Fibroblast of pulmonary artery (primary cell): ENCODE measurements around the gene HTATSF1.

Source experiments
- DNase-seq: peaks from one replicate; pipeline ENCODE4 v3.0.0-alpha.2; 2010; ENCODE audit warnings: low read depth
- H3K4me3 ChIP-seq: replicated peaks from 2 replicates; pipeline ENCODE4 v1.5.1; 2011; ENCODE audit warnings: low read depth, mild to moderate bottlenecking, control low read depth, low read length, moderate library complexity
- CTCF ChIP-seq: IDR thresholded peaks from 2 replicates; pipeline ENCODE4 v1.5.1; 2011; ENCODE audit warnings: mild to moderate bottlenecking, control low read depth, low read length, inconsistent platforms; ENCODE audit errors: missing control alignments

Gene HTATSF1

DNA sequence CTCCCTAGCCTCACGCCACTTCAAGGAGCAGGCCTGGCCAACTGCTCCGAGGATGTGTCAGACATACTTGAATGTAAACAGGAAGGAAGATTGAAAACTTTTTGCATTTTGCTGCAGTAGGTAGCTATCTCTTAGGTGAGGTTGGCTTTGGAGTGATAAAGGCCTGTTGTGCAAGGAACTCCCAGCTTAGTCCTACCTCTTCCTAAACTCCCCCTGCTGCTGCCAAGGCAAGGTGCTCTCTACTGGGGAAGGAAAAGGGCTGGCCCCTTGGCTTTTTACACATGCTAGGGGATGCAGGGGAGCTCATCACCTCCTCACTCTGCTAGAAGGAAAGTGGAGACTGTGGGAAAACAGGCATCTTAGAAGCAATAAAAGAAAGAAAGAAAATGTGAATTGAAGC lies 20.4 kb upstream of the HTATSF1 start:
- TF ChIP-seq CTCF = no peak
- no peak for DNase-seq
- no peak overlapping the region for H3K4me3 ChIP-seq

GRCh38 chrX:136480383-136480782 lies 17.0 kb upstream of the HTATSF1 start:
- no peak for TF ChIP-seq CTCF
- no peak for DNase-seq
- H3K4me3 ChIP-seq = no peak overlapping the region

DNA sequence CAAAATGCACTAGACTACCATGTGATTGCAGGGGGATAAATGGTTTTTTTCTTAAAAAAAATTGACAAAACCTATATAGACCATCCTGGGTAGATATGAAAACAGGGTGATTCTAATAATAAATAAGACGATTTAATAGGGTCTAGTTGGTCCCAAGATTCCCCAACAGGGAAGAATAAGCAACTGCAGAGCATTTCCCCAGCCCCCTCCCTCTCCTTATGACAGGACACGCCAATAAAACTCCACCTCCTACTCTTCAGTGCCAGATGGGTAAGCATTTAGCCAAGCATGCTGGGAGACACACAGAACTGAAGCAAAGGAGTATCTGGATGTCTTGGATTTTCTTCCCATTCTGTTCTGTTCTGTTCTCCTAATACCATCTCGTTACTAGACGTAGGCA lies 9.7 kb upstream of the HTATSF1 start, which contains the start of gene BRS3:
TSS of gene BRS3 (plus strand) at position 301 of the 400 bp plus-strand sequence. CDS start 168 bp downstream, outside the sequence.
- no peak for DNase-seq
- no peak for TF ChIP-seq CTCF
- no peak within 1 kb of the TSS for H3K4me3 ChIP-seq

GRCh38 chrX:136488706-136489105 lies 8.7 kb upstream of the HTATSF1 start:
- DNase-seq = no peak
- no peak for TF ChIP-seq CTCF
- no peak overlapping the region for H3K4me3 ChIP-seq

DNA sequence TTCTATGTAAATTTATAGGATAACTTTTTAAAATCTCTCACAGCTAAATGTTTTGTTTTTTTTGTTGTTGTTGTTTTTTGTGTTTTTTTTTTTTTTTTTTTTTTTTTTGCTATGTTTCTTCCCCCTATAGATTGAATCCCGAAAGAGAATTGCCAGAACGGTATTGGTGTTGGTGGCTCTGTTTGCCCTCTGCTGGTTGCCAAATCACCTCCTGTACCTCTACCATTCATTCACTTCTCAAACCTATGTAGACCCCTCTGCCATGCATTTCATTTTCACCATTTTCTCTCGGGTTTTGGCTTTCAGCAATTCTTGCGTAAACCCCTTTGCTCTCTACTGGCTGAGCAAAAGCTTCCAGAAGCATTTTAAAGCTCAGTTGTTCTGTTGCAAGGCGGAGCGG lies 5.6 kb upstream of the HTATSF1 start:
- TF ChIP-seq CTCF = no peak
- DNase-seq = no peak

DNA sequence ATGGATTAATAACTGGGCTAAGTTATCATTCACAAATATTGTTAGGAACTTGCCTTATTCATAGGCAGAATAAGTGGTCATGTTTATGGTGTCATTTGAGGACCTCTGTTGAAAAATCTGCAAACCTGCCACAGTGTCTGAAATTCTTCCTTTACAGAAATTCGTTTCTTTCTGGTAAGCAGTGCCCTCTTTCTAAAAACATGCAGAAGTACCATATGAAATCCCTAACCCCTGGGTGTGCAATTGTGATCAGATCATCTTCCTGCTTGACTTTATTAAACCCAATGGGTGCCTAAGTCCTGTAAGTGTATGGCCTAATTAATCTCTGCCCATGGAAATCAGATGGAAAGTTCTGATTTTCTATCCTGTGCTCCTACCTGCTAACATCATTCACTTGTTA lies 4.4 kb upstream of the HTATSF1 start:
- DNase-seq = no peak
- TF ChIP-seq CTCF = no peak
- no peak overlapping the region for H3K4me3 ChIP-seq

More for the DNA sequence above, 5.6 kb upstream of the HTATSF1 start:
- no peak overlapping the region for H3K4me3 ChIP-seq

GRCh38 chrX:136495043-136495442 lies 2.3 kb upstream of the HTATSF1 start:
- H3K4me3 ChIP-seq = no peak overlapping the region
- no peak for TF ChIP-seq CTCF
- no peak for DNase-seq
